ENCODE data around the gene DDI1.

DNA sequence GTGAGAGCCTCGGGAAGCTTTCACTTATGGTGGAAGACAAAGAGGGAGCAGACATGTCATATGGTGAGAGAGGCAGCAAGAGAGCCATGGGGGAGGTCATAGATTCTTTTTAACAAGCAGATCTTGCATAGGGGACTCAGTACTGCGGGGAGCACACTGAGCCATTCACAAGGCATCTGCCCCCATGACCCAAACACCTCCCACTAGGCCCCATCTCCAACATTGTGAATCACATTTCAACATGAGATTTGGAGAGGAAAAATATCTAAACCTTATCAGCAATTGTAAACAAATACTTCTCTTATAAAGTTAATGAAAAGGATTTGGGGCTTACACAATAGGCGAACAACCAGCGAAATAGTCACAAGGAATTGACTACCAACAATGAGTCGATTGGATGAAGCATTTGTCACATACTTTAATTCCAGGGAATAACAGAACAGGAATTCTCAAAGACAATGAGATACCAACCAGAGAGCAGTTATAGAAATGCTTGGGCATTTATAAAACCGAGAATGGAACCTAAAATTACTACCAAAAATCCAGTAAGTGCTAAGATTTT is 7.3 kb downstream of the DDI1 start:
- TF ChIP-seq, protein P1, sequence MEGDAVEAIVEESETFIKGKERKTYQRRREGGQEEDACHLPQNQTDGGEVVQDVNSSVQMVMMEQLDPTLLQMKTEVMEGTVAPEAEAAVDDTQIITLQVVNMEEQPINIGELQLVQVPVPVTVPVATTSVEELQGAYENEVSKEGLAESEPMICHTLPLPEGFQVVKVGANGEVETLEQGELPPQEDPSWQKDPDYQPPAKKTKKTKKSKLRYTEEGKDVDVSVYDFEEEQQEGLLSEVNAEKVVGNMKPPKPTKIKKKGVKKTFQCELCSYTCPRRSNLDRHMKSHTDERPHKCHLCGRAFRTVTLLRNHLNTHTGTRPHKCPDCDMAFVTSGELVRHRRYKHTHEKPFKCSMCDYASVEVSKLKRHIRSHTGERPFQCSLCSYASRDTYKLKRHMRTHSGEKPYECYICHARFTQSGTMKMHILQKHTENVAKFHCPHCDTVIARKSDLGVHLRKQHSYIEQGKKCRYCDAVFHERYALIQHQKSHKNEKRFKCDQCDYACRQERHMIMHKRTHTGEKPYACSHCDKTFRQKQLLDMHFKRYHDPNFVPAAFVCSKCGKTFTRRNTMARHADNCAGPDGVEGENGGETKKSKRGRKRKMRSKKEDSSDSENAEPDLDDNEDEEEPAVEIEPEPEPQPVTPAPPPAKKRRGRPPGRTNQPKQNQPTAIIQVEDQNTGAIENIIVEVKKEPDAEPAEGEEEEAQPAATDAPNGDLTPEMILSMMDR (IDR thresholded peaks at IDR 0.05) = no peak
- no peak for TF ChIP-seq POLR2A (IDR thresholded peaks at IDR 0.05)

Data from heart left ventricle (tissue), 13 donors.